HCT116 (cell line): ENCODE data around the gene OLA1. TPM values are rescaled to one million over a fixed set of nuclear protein-coding genes. Genes with fewer than 3 reads are reported as not detected.

Experiments
- ATAC-seq: fragments of 200-7000 bp; cut with Tn5 transposase; 2 replicates; pipeline ENCODE4 v1.9.1; 2020; ENCODE audit warnings: mild to moderate bottlenecking, moderate library complexity
- BruUV-seq: library from RNA; stranded (reverse); fragments of 400-500 nt; replicated peaks from 2 replicates; lab custom pipeline; 2021; lab: Mats Ljungman, UMichigan
- CTCF ChIA-PET: fragments of 300-600 bp; sonication (Branson Sonifier 250); formaldehyde crosslinking; loops from one replicate; lab custom pipeline; 2021; ENCODE audit warnings: antibody characterized with exemption; lab: Charles Lee
- POLR2A ChIA-PET: fragments of 300-600, 350-600 bp; sonication (Branson Sonifier 250); formaldehyde crosslinking; loops from one replicate; lab custom pipeline; 2021; ENCODE audit warnings: antibody characterized with exemption; lab: Charles Lee
- RAD21 ChIA-PET, 2 experiments: fragments of 300-600 bp; sonication (Branson Sonifier 250); formaldehyde crosslinking; loops; one replicate each; lab custom pipeline; 2023; ENCODE audit warnings: low total read pairs in 2 of 2; ENCODE audit not compliant: uncharacterized antibody in 2 of 2, unreplicated experiment in 2 of 2, low non-redundant PET in 1 of 2; lab: Charles Lee
- DNase-seq: peaks from one replicate; pipeline ENCODE4 v3.0.0-alpha.2; 2010; ENCODE audit warnings: low read depth, low spot score
- H2AFZ ChIP-seq: fragments of 200-600 bp; shearing (Covaris generic), sonication (generic); 2 replicates; pipeline ENCODE4 v1.6.1; 2017; ENCODE audit warnings: low read depth, mixed run types, mixed read lengths, antibody characterized with exemption, low read length; ENCODE audit not compliant: poor library complexity, severe bottlenecking
- H3K27ac ChIP-seq: 2 replicates; pipeline ENCODE4 v1.5.1; 2012; ENCODE audit warnings: low read depth, low read length
- H3K27me3 ChIP-seq: fragments of 200-600 bp; sonication (generic); 2 replicates; pipeline ENCODE4 v1.6.1; 2016; ENCODE audit warnings: mixed run types, low read length, mixed read lengths; ENCODE audit not compliant: insufficient read depth
- H3K36me3 ChIP-seq, 2 experiments: fragments of 200-500 bp in 1 of 2; fragments of 200-600 bp in 1 of 2; sonication (Bioruptor generic) in 1 of 2; sonication (generic) in 1 of 2; 2 replicates each; pipeline versions ENCODE4 v1.5.1 to v1.6.1; 2014 to 2016; ENCODE audit warnings: low read length in 2 of 2, inconsistent platforms in 1 of 2, mixed read lengths in 1 of 2, mixed run types in 1 of 2; ENCODE audit not compliant: insufficient read depth in 2 of 2, control insufficient read depth in 1 of 2
- H3K4me1 ChIP-seq, 2 experiments: fragments of 200-600 bp in 1 of 2; sonication (generic) in 1 of 2; 2 replicates each; pipeline versions ENCODE4 v1.5.1 to v1.6.1; 2012 to 2017; ENCODE audit warnings: low read length in 2 of 2, inconsistent platforms in 1 of 2, mild to moderate bottlenecking in 1 of 2, mixed read lengths in 1 of 2, mixed run types in 1 of 2, moderate library complexity in 1 of 2; ENCODE audit not compliant: insufficient read depth in 2 of 2, control insufficient read depth in 1 of 2
- H3K4me2 ChIP-seq: fragments of 200-600 bp; sonication (generic); 2 replicates; pipeline ENCODE4 v1.6.1; 2017; ENCODE audit warnings: mixed run types, low read length, mixed read lengths
- H3K4me3 ChIP-seq, 2 experiments: fragments of 200-600 bp in 1 of 2; sonication (generic) in 1 of 2; replicated peaks in 1 of 2; 2 replicates each; pipeline ENCODE4 v1.5.1; 2011 to 2016; ENCODE audit warnings: low read length in 2 of 2, control low read depth in 1 of 2, low read depth in 1 of 2, mild to moderate bottlenecking in 1 of 2, mixed read lengths in 1 of 2, mixed run types in 1 of 2
- H3K79me2 ChIP-seq: fragments of 200-600 bp; sonication (generic); 2 replicates; pipeline ENCODE4 v1.6.1; 2017; ENCODE audit warnings: mild to moderate bottlenecking, mixed run types, low read length, moderate library complexity, mixed read lengths; ENCODE audit not compliant: insufficient read depth
- H3K9ac ChIP-seq: fragments of 200-600 bp; sonication (generic); 2 replicates; pipeline ENCODE4 v1.6.1; 2016; ENCODE audit warnings: low read length, mixed read lengths
- H3K9me2 ChIP-seq: fragments of 200-600 bp; sonication (generic), shearing (Covaris generic); 2 replicates; pipeline ENCODE4 v1.6.1; 2017; ENCODE audit warnings: mixed run types, mild to moderate bottlenecking, moderate library complexity; ENCODE audit not compliant: insufficient read depth
- H3K9me3 ChIP-seq, 2 experiments: fragments of 200-500 bp in 1 of 2; fragments of 200-600 bp in 1 of 2; sonication (Bioruptor generic) in 1 of 2; sonication (generic) in 1 of 2; 2 replicates each; pipeline ENCODE4 v1.6.1; 2014 to 2017; ENCODE audit warnings: low read length in 2 of 2, mixed read lengths in 2 of 2, inconsistent platforms in 1 of 2, low read depth in 1 of 2, mild to moderate bottlenecking in 1 of 2, mixed run types in 1 of 2, moderate library complexity in 1 of 2; ENCODE audit not compliant: control insufficient read depth in 1 of 2, insufficient read depth in 1 of 2
- H4K20me1 ChIP-seq: fragments of 200-600 bp; sonication (generic), shearing (Covaris generic); 2 replicates; pipeline ENCODE4 v1.6.1; 2017; ENCODE audit warnings: mixed run types, mild to moderate bottlenecking, moderate library complexity; ENCODE audit not compliant: insufficient read depth
- CBX3 ChIP-seq: IDR thresholded peaks from 2 replicates; pipeline ENCODE4 v1.6.1; 2012; ENCODE audit warnings: low read depth
- EGR1 ChIP-seq: IDR thresholded peaks from 2 replicates; pipeline ENCODE4 v1.6.1; 2012; ENCODE audit warnings: low read depth
- ELF1 ChIP-seq: IDR thresholded peaks from 2 replicates; pipeline ENCODE4 v1.6.1; 2012; ENCODE audit warnings: low read depth, borderline replicate concordance
- EZH2 ChIP-seq: fragments of 200-600 bp; sonication (generic); IDR thresholded peaks from 2 replicates; pipeline ENCODE4 v1.6.1; 2017; ENCODE audit warnings: antibody characterized with exemption, mixed run types
- SIN3A ChIP-seq: IDR thresholded peaks from 2 replicates; pipeline ENCODE4 v1.6.1; 2012; ENCODE audit warnings: low read depth
- SP1 ChIP-seq: IDR thresholded peaks from 2 replicates; pipeline ENCODE4 v1.6.1; 2012; ENCODE audit warnings: low read depth
- SRF ChIP-seq: IDR thresholded peaks from 2 replicates; pipeline ENCODE4 v1.6.1; 2012; ENCODE audit warnings: low read depth
- TCF7L2 ChIP-seq: IDR thresholded peaks from 2 replicates; pipeline ENCODE4 v1.7.0; 2011; ENCODE audit warnings: borderline replicate concordance, inconsistent platforms; ENCODE audit not compliant: insufficient read depth, insufficient read length; ENCODE audit errors: extremely low read depth
- intact Hi-C: fragments of 100-400 bp; cut with micrococcal nuclease; formaldehyde crosslinking; loops from 2 replicates; pipeline ENCODE4 v1.10.0; 2022
- total RNA-seq: library from RNA; stranded (reverse); gene quantifications from one replicate; pipeline ENCODE4 v1.2.1, GENCODE V29; 2021; ENCODE audit not compliant: unreplicated experiment
- TF ChIP-seq, protein P1 (sequence below): IDR thresholded peaks from 2 replicates; pipeline ENCODE4 v1.6.1; 2012; ENCODE audit warnings: low read depth
- TF ChIP-seq, protein P2 (sequence below), 3 experiments: fragments of 200-600 bp in 1 of 3; sonication (generic) in 1 of 3; IDR thresholded peaks in 2 of 3; conservative IDR thresholded peaks in 1 of 3; 2 replicates each; pipeline ENCODE4 v1.5.1; 2012 to 2017; ENCODE audit warnings: low read depth in 2 of 3, low read length in 2 of 3, antibody characterized with exemption in 1 of 3, borderline replicate concordance in 1 of 3, control low read depth in 1 of 3, mild to moderate bottlenecking in 1 of 3, mixed read lengths in 1 of 3, mixed run types in 1 of 3, moderate library complexity in 1 of 3; ENCODE audit not compliant: insufficient read depth in 1 of 3
- TF ChIP-seq, protein P3 (sequence below): IDR thresholded peaks from 2 replicates; pipeline ENCODE4 v1.6.1; 2011; ENCODE audit warnings: mild to moderate bottlenecking, low read length, moderate library complexity; ENCODE audit not compliant: insufficient replicate concordance; ENCODE audit errors: extremely low read depth

The OLA1 gene
- total RNA-seq, 1 experiment from 2014 or later: 219 TPM

DNA sequence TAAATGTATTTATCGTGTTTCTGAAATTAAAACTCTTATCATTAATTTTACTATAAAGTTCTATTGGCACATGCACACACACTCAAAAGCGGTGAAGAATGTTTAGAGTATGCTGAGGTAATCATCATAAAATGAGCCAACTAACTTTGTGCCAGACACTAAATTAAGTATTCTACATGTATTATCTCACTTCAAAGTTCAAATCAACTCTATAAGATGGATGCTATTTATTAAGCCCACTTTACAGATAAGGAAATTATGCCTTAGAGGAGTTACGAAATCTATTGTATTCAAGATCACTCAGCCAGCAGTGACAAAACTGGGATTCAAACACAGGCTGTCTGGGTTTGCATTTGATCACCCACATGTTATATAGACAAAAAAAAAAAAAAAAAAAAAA lies 24.9 kb downstream of the OLA1 start:
- H3K79me2 ChIP-seq: peaks cover 89% of the 10 kb centered on the region
- H3K27ac ChIP-seq: no peak overlapping the region
- H3K27me3 ChIP-seq: no peaks in the 10 kb centered on the region
- ChIA-PET RAD21 (no interaction called here), CTCF (no interaction called here), POLR2A (no interaction called here)
- H3K4me2 ChIP-seq: no peak overlapping the region
- H3K4me1 ChIP-seq: no peaks in the 10 kb centered on the region
- H3K9ac ChIP-seq: no peak overlapping the region
- H3K4me3 ChIP-seq: no peak overlapping the region
- DNase-seq (no peak), ATAC-seq (no peak)
- peaks cover 6% of the 10 kb centered on the region; the same call in 1 of the 2 replicates for H4K20me1 ChIP-seq
- no TSS peak for BruUV-seq
- intact Hi-C loops: no loop called here
- no peaks in the 10 kb centered on the region for H3K9me2 ChIP-seq
- H3K36me3 ChIP-seq: peaks cover 2 to 7% of the 10 kb centered on the region in 2 experiments; a peak in 2 of 4 replicates
- TF ChIP-seq CBX3 (no peak), SP1 (no peak), SRF (no peak), EZH2 (no peak), ELF1 (no peak), SIN3A (no peak), EGR1 (no peak), TCF7L2 (no peak)
- TF ChIP-seq, protein P1, sequence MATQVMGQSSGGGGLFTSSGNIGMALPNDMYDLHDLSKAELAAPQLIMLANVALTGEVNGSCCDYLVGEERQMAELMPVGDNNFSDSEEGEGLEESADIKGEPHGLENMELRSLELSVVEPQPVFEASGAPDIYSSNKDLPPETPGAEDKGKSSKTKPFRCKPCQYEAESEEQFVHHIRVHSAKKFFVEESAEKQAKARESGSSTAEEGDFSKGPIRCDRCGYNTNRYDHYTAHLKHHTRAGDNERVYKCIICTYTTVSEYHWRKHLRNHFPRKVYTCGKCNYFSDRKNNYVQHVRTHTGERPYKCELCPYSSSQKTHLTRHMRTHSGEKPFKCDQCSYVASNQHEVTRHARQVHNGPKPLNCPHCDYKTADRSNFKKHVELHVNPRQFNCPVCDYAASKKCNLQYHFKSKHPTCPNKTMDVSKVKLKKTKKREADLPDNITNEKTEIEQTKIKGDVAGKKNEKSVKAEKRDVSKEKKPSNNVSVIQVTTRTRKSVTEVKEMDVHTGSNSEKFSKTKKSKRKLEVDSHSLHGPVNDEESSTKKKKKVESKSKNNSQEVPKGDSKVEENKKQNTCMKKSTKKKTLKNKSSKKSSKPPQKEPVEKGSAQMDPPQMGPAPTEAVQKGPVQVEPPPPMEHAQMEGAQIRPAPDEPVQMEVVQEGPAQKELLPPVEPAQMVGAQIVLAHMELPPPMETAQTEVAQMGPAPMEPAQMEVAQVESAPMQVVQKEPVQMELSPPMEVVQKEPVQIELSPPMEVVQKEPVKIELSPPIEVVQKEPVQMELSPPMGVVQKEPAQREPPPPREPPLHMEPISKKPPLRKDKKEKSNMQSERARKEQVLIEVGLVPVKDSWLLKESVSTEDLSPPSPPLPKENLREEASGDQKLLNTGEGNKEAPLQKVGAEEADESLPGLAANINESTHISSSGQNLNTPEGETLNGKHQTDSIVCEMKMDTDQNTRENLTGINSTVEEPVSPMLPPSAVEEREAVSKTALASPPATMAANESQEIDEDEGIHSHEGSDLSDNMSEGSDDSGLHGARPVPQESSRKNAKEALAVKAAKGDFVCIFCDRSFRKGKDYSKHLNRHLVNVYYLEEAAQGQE: no peak
- TF ChIP-seq, protein P2, sequence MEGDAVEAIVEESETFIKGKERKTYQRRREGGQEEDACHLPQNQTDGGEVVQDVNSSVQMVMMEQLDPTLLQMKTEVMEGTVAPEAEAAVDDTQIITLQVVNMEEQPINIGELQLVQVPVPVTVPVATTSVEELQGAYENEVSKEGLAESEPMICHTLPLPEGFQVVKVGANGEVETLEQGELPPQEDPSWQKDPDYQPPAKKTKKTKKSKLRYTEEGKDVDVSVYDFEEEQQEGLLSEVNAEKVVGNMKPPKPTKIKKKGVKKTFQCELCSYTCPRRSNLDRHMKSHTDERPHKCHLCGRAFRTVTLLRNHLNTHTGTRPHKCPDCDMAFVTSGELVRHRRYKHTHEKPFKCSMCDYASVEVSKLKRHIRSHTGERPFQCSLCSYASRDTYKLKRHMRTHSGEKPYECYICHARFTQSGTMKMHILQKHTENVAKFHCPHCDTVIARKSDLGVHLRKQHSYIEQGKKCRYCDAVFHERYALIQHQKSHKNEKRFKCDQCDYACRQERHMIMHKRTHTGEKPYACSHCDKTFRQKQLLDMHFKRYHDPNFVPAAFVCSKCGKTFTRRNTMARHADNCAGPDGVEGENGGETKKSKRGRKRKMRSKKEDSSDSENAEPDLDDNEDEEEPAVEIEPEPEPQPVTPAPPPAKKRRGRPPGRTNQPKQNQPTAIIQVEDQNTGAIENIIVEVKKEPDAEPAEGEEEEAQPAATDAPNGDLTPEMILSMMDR (IDR thresholded peaks at IDR 0.05 in 2 of 3, conservative IDR thresholded peaks at IDR 0.05 in 1 of 3; ENCODE audit: borderline replicate concordance in 1 of 3, insufficient read depth in 1 of 3, low read depth in 2 of 3, low read length in 2 of 3): no peak
- TF ChIP-seq, protein P3, sequence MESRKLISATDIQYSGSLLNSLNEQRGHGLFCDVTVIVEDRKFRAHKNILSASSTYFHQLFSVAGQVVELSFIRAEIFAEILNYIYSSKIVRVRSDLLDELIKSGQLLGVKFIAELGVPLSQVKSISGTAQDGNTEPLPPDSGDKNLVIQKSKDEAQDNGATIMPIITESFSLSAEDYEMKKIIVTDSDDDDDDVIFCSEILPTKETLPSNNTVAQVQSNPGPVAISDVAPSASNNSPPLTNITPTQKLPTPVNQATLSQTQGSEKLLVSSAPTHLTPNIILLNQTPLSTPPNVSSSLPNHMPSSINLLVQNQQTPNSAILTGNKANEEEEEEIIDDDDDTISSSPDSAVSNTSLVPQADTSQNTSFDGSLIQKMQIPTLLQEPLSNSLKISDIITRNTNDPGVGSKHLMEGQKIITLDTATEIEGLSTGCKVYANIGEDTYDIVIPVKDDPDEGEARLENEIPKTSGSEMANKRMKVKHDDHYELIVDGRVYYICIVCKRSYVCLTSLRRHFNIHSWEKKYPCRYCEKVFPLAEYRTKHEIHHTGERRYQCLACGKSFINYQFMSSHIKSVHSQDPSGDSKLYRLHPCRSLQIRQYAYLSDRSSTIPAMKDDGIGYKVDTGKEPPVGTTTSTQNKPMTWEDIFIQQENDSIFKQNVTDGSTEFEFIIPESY: no peak
- H3K9me3 ChIP-seq: no peaks in the 10 kb centered on the region
- H2AFZ ChIP-seq: no peak overlapping the region
